Glutamatergic neuron (in vitro differentiated cells): Measurements from ENCODE around the gene BTBD2. TPM values are rescaled to one million over a fixed set of nuclear protein-coding genes. Genes with fewer than 3 reads are reported as not detected.

Source experiments
- DNase-seq: peaks from one replicate; pipeline ENCODE4 v3.0.0; 2022
- H3K27ac Mint-ChIP-seq: one replicate; pipeline ENCODE4 v1.8.0; 2020; ENCODE audit warnings: mild to moderate bottlenecking, mixed read lengths, inconsistent platforms; ENCODE audit not compliant: unreplicated experiment
- H3K27me3 Mint-ChIP-seq: one replicate; pipeline ENCODE4 v1.8.0; 2020; ENCODE audit warnings: mild to moderate bottlenecking, moderate library complexity, mixed read lengths, inconsistent platforms; ENCODE audit not compliant: unreplicated experiment
- H3K36me3 Mint-ChIP-seq: one replicate; pipeline ENCODE4 v1.8.0; 2020; ENCODE audit warnings: mild to moderate bottlenecking, mixed read lengths, inconsistent platforms; ENCODE audit not compliant: unreplicated experiment
- H3K4me1 Mint-ChIP-seq: one replicate; pipeline ENCODE4 v1.8.0; 2020; ENCODE audit warnings: mild to moderate bottlenecking, low read depth, mixed read lengths, inconsistent platforms; ENCODE audit not compliant: unreplicated experiment
- H3K4me3 Mint-ChIP-seq: one replicate; pipeline ENCODE4 v1.8.0; 2020; ENCODE audit warnings: mild to moderate bottlenecking, mixed read lengths, inconsistent platforms; ENCODE audit not compliant: unreplicated experiment
- H3K9me3 Mint-ChIP-seq: one replicate; pipeline ENCODE4 v1.8.0; 2020; ENCODE audit warnings: mild to moderate bottlenecking, moderate library complexity, mixed read lengths, inconsistent platforms; ENCODE audit not compliant: unreplicated experiment
- total RNA-seq: library from RNA; stranded (reverse); fragmentation: NEBNext Ultra II Directional; extraction: Animal tissue kit (Norgen Biotek cat#: 25700); gene quantifications from one replicate; pipeline ENCODE4 v1.2.1, GENCODE V29; 2021; ENCODE audit not compliant: unreplicated experiment
- TF ChIP-seq, protein P1 (sequence below): fragments of 200-600 bp; sonication (generic); IDR thresholded peaks from one replicate; pipeline ENCODE4 v1.5.0; 2021; ENCODE audit not compliant: partially characterized antibody, unreplicated experiment

Gene BTBD2
- total RNA-seq, 1 donor from 2014 or later: 70.4 TPM

DNA sequence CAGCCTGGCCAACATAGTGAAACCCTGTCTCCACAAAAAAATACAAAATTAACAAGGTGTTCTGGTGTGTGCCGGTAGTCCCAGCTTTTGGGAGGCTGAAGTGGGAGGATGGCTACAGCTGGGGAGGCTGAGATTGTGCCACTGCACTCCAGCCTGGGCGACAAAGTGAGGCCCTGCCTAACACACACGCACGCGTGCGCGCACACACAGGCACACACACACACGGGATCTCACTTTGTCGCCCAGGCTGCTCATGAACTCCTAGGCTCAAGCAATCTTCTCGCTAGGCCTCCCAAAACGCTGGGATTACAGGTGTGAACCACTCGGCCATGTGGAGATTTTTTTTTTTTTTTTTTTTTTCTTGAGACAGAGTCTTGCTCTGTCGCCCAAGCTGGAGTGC is 3.2 kb upstream of the BTBD2 start:
- H3K27me3 Mint-ChIP-seq: peaks cover 3% of the 10 kb centered on the region
- TF ChIP-seq, protein P1, sequence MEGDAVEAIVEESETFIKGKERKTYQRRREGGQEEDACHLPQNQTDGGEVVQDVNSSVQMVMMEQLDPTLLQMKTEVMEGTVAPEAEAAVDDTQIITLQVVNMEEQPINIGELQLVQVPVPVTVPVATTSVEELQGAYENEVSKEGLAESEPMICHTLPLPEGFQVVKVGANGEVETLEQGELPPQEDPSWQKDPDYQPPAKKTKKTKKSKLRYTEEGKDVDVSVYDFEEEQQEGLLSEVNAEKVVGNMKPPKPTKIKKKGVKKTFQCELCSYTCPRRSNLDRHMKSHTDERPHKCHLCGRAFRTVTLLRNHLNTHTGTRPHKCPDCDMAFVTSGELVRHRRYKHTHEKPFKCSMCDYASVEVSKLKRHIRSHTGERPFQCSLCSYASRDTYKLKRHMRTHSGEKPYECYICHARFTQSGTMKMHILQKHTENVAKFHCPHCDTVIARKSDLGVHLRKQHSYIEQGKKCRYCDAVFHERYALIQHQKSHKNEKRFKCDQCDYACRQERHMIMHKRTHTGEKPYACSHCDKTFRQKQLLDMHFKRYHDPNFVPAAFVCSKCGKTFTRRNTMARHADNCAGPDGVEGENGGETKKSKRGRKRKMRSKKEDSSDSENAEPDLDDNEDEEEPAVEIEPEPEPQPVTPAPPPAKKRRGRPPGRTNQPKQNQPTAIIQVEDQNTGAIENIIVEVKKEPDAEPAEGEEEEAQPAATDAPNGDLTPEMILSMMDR: no peak
- DNase-seq: no peak
- H3K9me3 Mint-ChIP-seq: no peaks in the 10 kb centered on the region
- H3K36me3 Mint-ChIP-seq: no peaks in the 10 kb centered on the region
- no peak overlapping the region for H3K4me3 Mint-ChIP-seq
- no peaks in the 10 kb centered on the region for H3K4me1 Mint-ChIP-seq
- no peak overlapping the region for H3K27ac Mint-ChIP-seq

DNA sequence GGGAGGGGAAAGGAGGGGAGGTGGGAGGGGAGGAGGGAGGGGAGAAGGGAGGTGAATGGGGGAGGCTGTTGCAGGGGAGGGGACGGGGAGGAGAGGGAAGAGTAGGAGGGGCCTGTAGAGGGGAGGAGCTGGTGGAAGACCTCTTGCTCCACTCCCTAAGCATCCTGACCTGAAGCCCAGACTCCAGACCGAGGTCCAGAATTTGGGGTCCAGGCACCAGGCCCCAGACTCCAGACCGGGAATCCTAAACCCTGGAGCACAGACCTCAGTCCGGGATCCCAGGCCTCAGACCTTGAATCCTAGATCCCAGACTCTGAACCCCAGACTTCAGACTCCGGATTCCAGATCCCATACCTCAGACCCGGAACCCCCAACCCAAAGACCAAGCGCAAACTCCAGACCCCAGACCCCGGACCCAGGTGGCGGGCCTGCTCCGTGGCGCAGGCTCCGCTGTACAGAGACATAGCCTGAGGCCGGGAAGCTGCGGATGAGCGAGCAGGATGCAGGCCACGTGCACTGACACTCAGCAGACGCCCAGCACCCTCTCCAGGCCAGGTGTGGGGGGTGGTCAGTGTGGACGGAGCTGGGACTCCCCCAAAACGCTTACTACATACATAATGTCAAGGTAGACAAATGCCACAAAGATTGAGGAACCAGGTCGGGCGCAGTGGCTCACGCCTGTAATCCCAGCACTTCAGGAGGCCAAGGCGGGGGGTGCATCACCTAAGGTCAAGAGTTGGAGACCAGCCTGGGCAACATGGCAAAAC is 710 bp upstream of the BTBD2 start:
- peak overlapping the region; percentile 73 for H3K4me3 Mint-ChIP-seq
- H3K4me1 Mint-ChIP-seq: no peaks in the 10 kb centered on the region
- no peak overlapping the region for H3K27ac Mint-ChIP-seq
- H3K36me3 Mint-ChIP-seq: no peaks in the 10 kb centered on the region
- H3K9me3 Mint-ChIP-seq: peaks cover 2% of the 10 kb centered on the region
- peak; percentile 49 for DNase-seq
- TF ChIP-seq, protein P1: no peak
- H3K27me3 Mint-ChIP-seq: peaks cover 2% of the 10 kb centered on the region

DNA sequence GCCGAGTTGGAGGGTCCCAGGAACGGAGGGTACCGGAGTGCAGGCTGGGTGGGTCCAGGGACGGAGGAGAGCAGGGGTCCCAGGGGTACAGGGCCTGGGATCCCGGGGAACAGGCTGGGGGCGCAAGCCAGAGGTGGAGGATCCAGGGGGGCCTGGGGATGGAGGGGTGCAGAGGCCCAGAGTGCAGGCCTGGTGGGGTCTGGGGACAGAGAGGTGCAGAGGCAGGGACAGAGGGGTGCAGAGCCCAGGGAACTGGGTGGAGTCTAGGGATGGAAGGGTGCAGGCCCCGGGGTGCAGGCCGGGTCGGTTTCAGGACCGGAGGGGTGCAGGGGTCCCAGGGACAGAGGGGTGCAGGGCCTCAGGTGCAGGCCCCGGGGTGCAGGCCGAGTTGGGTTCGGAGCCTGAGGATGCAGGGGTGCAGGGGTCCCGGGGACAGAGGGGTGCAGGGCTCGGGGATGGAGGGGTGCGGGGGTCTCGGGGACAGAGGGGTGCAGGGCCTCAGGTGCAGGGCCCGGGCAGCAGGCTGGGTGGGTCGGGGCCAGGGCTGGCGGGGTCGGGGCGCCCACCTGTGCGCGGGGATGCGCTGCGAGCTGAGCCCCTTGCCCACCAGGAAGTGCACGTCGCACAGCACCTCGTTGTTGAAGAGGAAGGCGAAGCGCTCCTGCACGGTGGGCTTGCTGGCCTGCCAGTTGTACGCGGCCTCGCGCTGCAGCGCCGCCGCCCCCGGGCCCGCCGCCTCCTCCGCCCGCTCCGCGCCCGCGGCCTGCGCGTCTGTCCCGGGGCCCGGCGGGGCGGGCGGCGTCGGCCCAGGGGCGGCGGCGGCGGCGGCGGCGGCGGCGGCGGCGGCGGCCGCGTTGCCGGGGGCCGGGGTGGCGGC is 545 bp downstream of the BTBD2 start:
- Mint-ChIP-seq H3K27ac (no peak overlapping the region), H3K9me3 (peaks cover 3% of the 10 kb centered on the region), H3K4me1 (no peaks in the 10 kb centered on the region), H3K36me3 (no peaks in the 10 kb centered on the region), H3K27me3 (peaks cover 2% of the 10 kb centered on the region), H3K4me3 (peak overlapping the region; percentile 49)
- TF ChIP-seq, protein P1: no peak
- DNase-seq: peak; percentile 49

DNA sequence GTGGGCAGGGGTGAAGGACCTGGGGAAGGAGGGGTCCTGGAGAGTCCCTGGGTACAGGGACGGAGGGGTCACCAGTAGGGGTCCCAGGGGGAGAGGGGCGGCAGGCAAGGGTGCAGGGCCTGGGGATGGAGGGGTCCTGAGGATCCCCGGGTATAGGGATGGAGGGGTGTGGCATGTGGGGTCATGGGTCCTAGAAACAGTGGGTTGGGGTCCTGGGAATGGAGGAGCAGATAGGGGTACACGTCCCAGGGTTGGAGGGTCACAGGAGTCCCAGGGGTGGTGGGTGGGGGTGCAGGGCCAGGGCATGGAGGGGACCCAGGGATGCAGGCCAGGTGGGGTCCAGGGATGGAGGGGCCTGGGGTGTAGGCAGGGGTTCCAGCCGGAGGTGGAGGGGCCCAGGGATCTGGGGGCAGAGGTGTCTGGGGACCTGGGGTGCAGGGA is 1.4 kb downstream of the BTBD2 start:
- TF ChIP-seq, protein P1: no peak
- peak; percentile 24 for DNase-seq
- Mint-ChIP-seq H3K4me1 (no peaks in the 10 kb centered on the region), H3K27ac (no peak overlapping the region), H3K4me3 (peak overlapping the region; percentile 49), H3K36me3 (no peaks in the 10 kb centered on the region), H3K9me3 (peaks cover 3% of the 10 kb centered on the region), H3K27me3 (peaks cover 2% of the 10 kb centered on the region)

DNA sequence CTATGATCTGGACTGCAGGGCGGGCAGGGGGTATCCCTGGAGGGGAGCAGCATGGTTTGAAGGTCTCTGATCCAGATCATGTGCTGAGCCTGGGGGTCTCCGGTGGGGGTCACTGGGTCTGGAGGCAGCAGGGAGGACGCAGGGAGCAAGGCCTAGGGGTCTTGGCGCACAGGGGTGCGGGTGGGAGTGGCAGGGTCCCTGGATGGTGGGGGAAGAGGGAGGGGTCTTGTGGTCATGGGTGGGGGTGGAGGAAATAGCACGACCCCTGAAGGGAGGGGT is 1.9 kb downstream of the BTBD2 start:
- H3K4me3 Mint-ChIP-seq: no peak overlapping the region

More for the DNA sequence above, 1.9 kb downstream of the BTBD2 start:
- peak; percentile 22 for DNase-seq
- H3K4me1 Mint-ChIP-seq: no peaks in the 10 kb centered on the region
- H3K36me3 Mint-ChIP-seq: no peaks in the 10 kb centered on the region
- peaks cover 2% of the 10 kb centered on the region for H3K27me3 Mint-ChIP-seq
- no peak overlapping the region for H3K27ac Mint-ChIP-seq
- H3K9me3 Mint-ChIP-seq: peaks cover 3% of the 10 kb centered on the region
- TF ChIP-seq, protein P1: no peak
